HG02763 (cell line): ENCODE measurements around the gene ALPG.
"Not testable (repeated sequence)": the region's sequence is repeated elsewhere in the genome, so short reads cannot be mapped to it uniquely, and the experiment has no call there.

Experiments
- ATAC-seq: cut with Tn5 transposase; IDR thresholded peaks from one replicate; pipeline ENCODE4 v1.9.1; 2021; ENCODE audit warnings: mild to moderate bottlenecking, moderate library complexity; ENCODE audit not compliant: unreplicated experiment

Gene ALPG

GRCh38 chr2:232406556-232407310 lies at the start of gene ALPG:
Gene ALPG (plus strand): TSS chr2:232406844. CDS start chr2:232406895, 51 bp downstream.
- no peak for ATAC-seq

- ATAC-seq = no peak
These were observed 45.0 kb upstream of the ALPG start for GRCh38 chr2:232361646-232362045.

GRCh38 chr2:232362174-232362900 lies 44.3 kb upstream of the ALPG start:
- ATAC-seq = no peak

GRCh38 chr2:232363064-232363783 lies 43.4 kb upstream of the ALPG start:
- not testable (repeated sequence) for ATAC-seq

- no peak for ATAC-seq
These were observed 42.6 kb upstream of the ALPG start for GRCh38 chr2:232363784-232364615.

- ATAC-seq = not testable (repeated sequence)
These were observed 41.6 kb upstream of the ALPG start for GRCh38 chr2:232364806-232365594.

GRCh38 chr2:232365621-232366321 lies 40.9 kb upstream of the ALPG start:
- no peak for ATAC-seq

- not testable (repeated sequence) for ATAC-seq
These were observed 40.2 kb upstream of the ALPG start for GRCh38 chr2:232366461-232366860.

GRCh38 chr2:232367016-232367415 lies 39.6 kb upstream of the ALPG start:
- no peak for ATAC-seq

GRCh38 chr2:232367591-232368233 lies 38.9 kb upstream of the ALPG start:
- no peak for ATAC-seq

- ATAC-seq = no peak
These were observed 38.3 kb upstream of the ALPG start for GRCh38 chr2:232368311-232368731.

- no peak for ATAC-seq
These were observed 37.3 kb upstream of the ALPG start for GRCh38 chr2:232369126-232369951.

GRCh38 chr2:232370007-232370406 lies 36.6 kb upstream of the ALPG start:
- not testable (repeated sequence) for ATAC-seq

- no peak for ATAC-seq
These were observed 34.1 kb upstream of the ALPG start for GRCh38 chr2:232372231-232373208.

- ATAC-seq = no peak
These were observed 32.3 kb upstream of the ALPG start for GRCh38 chr2:232374356-232374755.

GRCh38 chr2:232375164-232375563 lies 31.5 kb upstream of the ALPG start:
- ATAC-seq = no peak

GRCh38 chr2:232376260-232376659 lies 30.4 kb upstream of the ALPG start:
- no peak for ATAC-seq
